Measurements from ENCODE around the gene ARHGEF18.
A peak's percentile ranks its signal among the peaks of the same experiment; 100 is the strongest.
"Not testable (repeated sequence)": the region's sequence is repeated elsewhere in the genome, so short reads cannot be mapped to it uniquely, and the experiment has no call there.

The ARHGEF18 gene

GRCh38 chr19:7348587-7349230, at the start of gene ARHGEF18:
Gene ARHGEF18 (plus strand): TSS chr19:7348937. CDS start chr19:7362891, 13,954 bp downstream.
- no peak for TF ChIP-seq JUND (IDR thresholded peaks at IDR 0.05; ENCODE audit: low read depth)
- DNase-seq (ENCODE audit: low read depth in 1 of 2, low spot score in 1 of 2) = no peak
- in situ Hi-C loops (cut with HindIII; ENCODE audit: low pct_unique_long_range_greater_than_20kb, low sequenced_read_pairs) = no loop called here

GRCh38 chr19:7301525-7301924, 47.2 kb upstream of the ARHGEF18 start:
- in situ Hi-C loops (cut with HindIII; ENCODE audit: low pct_unique_long_range_greater_than_20kb, low sequenced_read_pairs) = no loop called here
- DNase-seq (ENCODE audit: low read depth in 1 of 2, low spot score in 1 of 2) = no peak
- no peak for TF ChIP-seq JUND (IDR thresholded peaks at IDR 0.05; ENCODE audit: low read depth)

- DNase-seq (ENCODE audit: low read depth in 1 of 2, low spot score in 1 of 2) = no peak
- in situ Hi-C loops (cut with HindIII; ENCODE audit: low pct_unique_long_range_greater_than_20kb, low sequenced_read_pairs) = no loop called here
- no peak for TF ChIP-seq JUND (IDR thresholded peaks at IDR 0.05; ENCODE audit: low read depth)
Observed at GRCh38 chr19:7303470-7303869, 45.3 kb upstream of the ARHGEF18 start.

GRCh38 chr19:7304200-7304599, 44.5 kb upstream of the ARHGEF18 start:
- no peak for TF ChIP-seq JUND (IDR thresholded peaks at IDR 0.05; ENCODE audit: low read depth)
- DNase-seq (ENCODE audit: low read depth in 1 of 2, low spot score in 1 of 2) = no peak
- in situ Hi-C loops (cut with HindIII; ENCODE audit: low pct_unique_long_range_greater_than_20kb, low sequenced_read_pairs) = no loop called here

- no peak for TF ChIP-seq JUND (IDR thresholded peaks at IDR 0.05; ENCODE audit: low read depth)
- in situ Hi-C loops (cut with HindIII; ENCODE audit: low pct_unique_long_range_greater_than_20kb, low sequenced_read_pairs) = no loop called here
- DNase-seq (ENCODE audit: low read depth in 1 of 2, low spot score in 1 of 2) = no peak
Observed at GRCh38 chr19:7307590-7308218, 41.0 kb upstream of the ARHGEF18 start.

GRCh38 chr19:7308327-7308726, 40.4 kb upstream of the ARHGEF18 start:
- in situ Hi-C loops (cut with HindIII; ENCODE audit: low pct_unique_long_range_greater_than_20kb, low sequenced_read_pairs); DNase-seq (ENCODE audit: low read depth in 1 of 2, low spot score in 1 of 2): not testable (repeated sequence)

GRCh38 chr19:7311911-7312310, 36.8 kb upstream of the ARHGEF18 start:
- no peak for TF ChIP-seq JUND (IDR thresholded peaks at IDR 0.05; ENCODE audit: low read depth)
- DNase-seq (ENCODE audit: low read depth in 1 of 2, low spot score in 1 of 2) = no peak
- in situ Hi-C loops (cut with HindIII; ENCODE audit: low pct_unique_long_range_greater_than_20kb, low sequenced_read_pairs) = no loop called here

GRCh38 chr19:7312816-7313215, 35.9 kb upstream of the ARHGEF18 start:
- no peak for DNase-seq (ENCODE audit: low read depth in 1 of 2, low spot score in 1 of 2)
- in situ Hi-C loops (cut with HindIII; ENCODE audit: low pct_unique_long_range_greater_than_20kb, low sequenced_read_pairs) = no loop called here
- TF ChIP-seq JUND (IDR thresholded peaks at IDR 0.05; ENCODE audit: low read depth) = no peak

- in situ Hi-C loops (cut with HindIII; ENCODE audit: low pct_unique_long_range_greater_than_20kb, low sequenced_read_pairs) = no loop called here
- no peak for DNase-seq (ENCODE audit: low read depth in 1 of 2, low spot score in 1 of 2)
- TF ChIP-seq JUND (IDR thresholded peaks at IDR 0.05; ENCODE audit: low read depth) = no peak
Observed at GRCh38 chr19:7318176-7318575, 30.6 kb upstream of the ARHGEF18 start.

GRCh38 chr19:7326105-7326877, 22.4 kb upstream of the ARHGEF18 start:
- in situ Hi-C loops (cut with HindIII; ENCODE audit: low pct_unique_long_range_greater_than_20kb, low sequenced_read_pairs) = no loop called here
- peak in 1 of 2 experiments; percentile 61 for DNase-seq (ENCODE audit: low read depth in 1 of 2, low spot score in 1 of 2)
- TF ChIP-seq JUND (IDR thresholded peaks at IDR 0.05; ENCODE audit: low read depth) = no peak

GRCh38 chr19:7327802-7328201, 20.9 kb upstream of the ARHGEF18 start:
- in situ Hi-C loops (cut with HindIII; ENCODE audit: low pct_unique_long_range_greater_than_20kb, low sequenced_read_pairs) = no loop called here
- TF ChIP-seq JUND (IDR thresholded peaks at IDR 0.05; ENCODE audit: low read depth) = no peak
- no peak for DNase-seq (ENCODE audit: low read depth in 1 of 2, low spot score in 1 of 2)

- no peak for DNase-seq (ENCODE audit: low read depth in 1 of 2, low spot score in 1 of 2)
- in situ Hi-C loops (cut with HindIII; ENCODE audit: low pct_unique_long_range_greater_than_20kb, low sequenced_read_pairs) = no loop called here
- no peak for TF ChIP-seq JUND (IDR thresholded peaks at IDR 0.05; ENCODE audit: low read depth)
Observed at GRCh38 chr19:7328647-7329046, 20.1 kb upstream of the ARHGEF18 start.

- in situ Hi-C loops (cut with HindIII; ENCODE audit: low pct_unique_long_range_greater_than_20kb, low sequenced_read_pairs) = no loop called here
- no peak for DNase-seq (ENCODE audit: low read depth in 1 of 2, low spot score in 1 of 2)
Observed at GRCh38 chr19:7331446-7331845, 17.3 kb upstream of the ARHGEF18 start.

More at GRCh38 chr19:7331446-7331845, 17.3 kb upstream of the ARHGEF18 start:
- no peak for TF ChIP-seq JUND (IDR thresholded peaks at IDR 0.05; ENCODE audit: low read depth)
